GM12872 (cell line): ENCODE data around the gene PRKCD.
A peak's percentile ranks its signal among the peaks of the same experiment; 100 is the strongest.

Experiments used
- TF ChIP-seq, protein P1 (sequence below): IDR thresholded peaks from 3 replicates; pipeline ENCODE4 v1.5.1; 2011; ENCODE audit warnings: low read depth, mild to moderate bottlenecking, low read length, moderate library complexity; ENCODE audit not compliant: insufficient read depth

PRKCD gene

DNA sequence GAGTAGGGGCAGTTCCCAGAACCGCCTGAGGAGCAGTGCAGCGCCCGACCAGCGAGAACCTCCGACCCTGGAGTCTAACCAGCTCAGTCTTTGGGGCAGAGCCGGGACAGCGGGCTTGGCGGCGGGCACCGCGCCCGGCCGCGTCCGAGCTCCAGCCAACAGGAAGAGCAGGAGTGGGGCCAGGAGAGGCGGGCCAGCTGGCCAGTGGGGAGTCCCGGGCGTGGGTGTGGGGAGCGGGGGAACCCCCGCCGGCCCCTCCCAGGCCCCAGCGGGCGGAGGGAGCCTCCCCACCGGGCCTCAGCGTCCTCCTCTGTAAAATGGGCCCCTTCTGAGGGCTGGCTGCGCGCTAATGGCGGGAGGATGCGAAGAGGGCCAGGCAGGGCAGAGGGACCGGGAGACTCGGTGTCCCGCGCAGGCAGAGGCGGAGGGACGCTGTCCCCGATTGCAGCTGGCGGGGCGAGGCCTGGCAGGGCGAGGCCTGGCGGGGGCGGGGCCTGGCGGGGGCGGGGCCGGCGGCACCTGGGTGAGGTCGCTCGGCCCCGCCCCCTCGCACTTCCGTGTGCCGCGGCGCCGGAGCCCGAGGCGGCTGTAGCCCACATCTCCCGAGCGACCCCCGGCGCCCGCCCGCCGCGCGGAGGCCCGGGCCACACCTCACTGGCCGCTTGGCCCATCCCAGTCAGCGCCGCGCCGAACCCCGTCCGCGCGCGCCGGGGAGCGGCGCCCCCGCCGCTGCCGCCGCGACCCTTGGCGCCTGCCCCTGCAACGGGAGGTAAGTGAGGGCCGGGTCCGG lies at the start of gene PRKCD:
Gene PRKCD, plus strand, starts transcription at position 550 of the 790 bp plus-strand sequence. CDS start 17,214 bp downstream, outside the sequence.
- TF ChIP-seq, protein P1, sequence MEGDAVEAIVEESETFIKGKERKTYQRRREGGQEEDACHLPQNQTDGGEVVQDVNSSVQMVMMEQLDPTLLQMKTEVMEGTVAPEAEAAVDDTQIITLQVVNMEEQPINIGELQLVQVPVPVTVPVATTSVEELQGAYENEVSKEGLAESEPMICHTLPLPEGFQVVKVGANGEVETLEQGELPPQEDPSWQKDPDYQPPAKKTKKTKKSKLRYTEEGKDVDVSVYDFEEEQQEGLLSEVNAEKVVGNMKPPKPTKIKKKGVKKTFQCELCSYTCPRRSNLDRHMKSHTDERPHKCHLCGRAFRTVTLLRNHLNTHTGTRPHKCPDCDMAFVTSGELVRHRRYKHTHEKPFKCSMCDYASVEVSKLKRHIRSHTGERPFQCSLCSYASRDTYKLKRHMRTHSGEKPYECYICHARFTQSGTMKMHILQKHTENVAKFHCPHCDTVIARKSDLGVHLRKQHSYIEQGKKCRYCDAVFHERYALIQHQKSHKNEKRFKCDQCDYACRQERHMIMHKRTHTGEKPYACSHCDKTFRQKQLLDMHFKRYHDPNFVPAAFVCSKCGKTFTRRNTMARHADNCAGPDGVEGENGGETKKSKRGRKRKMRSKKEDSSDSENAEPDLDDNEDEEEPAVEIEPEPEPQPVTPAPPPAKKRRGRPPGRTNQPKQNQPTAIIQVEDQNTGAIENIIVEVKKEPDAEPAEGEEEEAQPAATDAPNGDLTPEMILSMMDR = peak; percentile 83

DNA sequence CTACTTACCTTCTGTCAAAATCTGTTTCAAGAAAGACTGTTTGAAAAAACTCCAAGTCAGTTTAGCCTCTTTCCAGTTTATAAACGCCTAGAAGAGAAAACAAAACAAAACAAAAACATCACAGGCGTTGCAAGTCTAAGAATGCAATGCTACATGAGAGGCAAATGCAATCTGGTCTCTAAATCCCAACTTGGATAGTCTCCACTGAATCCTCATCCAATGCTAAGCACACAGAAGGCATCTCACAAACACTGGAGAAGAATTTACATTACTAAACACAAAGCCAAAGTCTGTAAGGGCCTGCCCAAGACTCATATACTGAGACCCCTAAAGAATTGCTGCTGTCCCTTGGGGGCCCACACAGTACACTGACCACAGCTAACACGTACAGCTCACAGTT lies 49.2 kb upstream of the PRKCD start:
- TF ChIP-seq, protein P1 = no peak

DNA sequence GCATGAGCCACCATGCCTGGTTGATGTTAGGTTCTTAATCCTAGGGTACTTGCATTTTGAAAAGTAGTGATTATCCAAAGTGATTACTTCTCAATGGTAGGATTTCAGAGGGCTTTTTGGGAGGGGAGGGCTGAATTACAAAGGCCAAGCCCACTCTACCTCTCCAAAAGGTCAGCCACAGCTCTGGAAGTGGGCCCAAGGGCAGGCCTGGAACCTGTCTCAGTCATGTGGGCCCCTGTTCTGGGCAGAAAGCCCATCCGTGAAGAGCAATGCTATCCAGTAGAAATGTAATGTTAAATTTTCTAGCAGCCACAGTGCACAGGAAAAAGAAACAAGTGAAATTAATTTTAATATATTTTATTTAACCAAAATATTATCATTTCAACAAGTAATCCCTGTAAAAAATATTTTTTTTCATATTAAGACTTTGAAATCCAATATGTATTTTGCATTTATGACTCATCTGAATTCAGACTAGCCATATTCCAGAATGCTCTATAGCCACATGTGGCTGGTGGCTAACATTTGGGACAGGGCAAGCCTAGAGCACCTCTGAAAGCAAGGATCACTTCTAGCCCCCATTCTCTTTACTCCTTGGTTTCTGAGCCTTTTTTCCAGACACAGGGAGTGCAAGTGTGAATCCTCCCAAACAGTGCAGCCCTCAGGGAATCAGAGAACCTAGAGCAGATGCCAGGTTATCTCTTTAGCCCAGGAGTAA lies 47.6 kb upstream of the PRKCD start:
- TF ChIP-seq, protein P1 = no peak

DNA sequence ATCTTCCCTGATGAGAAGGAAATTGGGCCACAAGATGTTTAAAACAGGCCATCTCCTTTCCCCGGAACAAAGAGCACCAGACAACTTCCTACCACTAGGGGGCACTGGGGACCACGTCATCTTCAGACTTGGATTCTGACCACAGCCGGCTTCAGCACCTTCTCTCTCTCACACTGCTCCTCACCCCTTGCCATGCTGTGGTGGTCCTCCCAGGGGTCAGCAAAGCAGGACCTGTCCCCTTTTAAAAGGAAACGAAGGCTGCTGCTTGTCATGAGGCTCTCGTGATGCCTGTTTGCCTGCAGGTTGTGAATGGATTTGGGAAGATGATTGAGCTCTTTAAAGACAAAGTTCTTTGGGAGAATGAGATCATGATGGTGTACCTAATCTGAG lies 47.0 kb upstream of the PRKCD start:
- TF ChIP-seq, protein P1 = peak; percentile 99

DNA sequence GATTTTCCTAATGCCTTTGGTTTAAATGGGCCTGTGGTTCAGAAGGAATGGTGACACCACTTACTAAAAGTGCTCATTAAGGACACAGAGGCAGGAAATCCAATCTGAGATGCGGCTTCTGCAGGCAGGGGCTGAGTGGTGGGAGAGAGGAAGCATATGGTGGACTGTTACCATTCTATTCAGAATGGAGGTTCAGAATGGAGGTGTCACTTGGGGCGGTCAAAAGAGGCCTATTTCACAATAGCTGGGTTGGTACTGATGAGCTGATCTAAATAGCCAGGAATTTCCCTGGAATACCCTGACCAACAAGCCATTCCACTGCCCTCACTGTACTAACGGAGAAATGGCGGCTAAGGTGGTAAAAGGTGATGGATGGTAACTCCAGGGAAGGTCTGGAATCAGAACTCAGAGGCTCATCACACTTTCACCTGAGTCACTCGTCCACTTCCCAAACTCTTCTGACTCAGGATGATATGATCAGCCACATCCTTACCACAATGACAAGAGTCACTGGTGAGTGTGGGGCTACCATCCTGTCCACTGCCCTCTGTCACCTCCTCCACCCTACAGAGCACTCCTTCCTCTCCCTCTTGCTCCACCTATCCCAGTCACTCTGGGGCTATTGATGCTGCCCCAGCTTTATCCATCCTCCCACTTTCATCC lies 46.5 kb upstream of the PRKCD start:
- TF ChIP-seq, protein P1 = no peak

DNA sequence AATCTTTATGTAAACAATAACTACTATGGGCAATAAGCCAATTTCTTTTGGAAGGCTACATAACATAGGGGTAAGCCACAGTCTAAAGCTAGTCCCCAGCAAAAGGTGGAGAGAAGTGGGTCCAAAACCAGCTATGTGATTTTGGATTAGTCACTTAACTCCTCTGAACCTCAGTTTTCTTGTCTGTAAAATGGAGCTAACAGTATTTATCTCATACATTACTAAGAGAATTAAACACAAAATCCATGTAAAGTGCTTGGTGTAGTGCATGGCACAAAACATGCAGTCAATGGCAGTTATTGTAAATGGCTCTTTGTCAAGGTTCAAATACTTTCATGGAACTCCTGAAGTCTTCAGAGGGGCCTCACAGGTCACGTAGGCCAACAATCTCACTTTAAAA lies 44.1 kb upstream of the PRKCD start:
- TF ChIP-seq, protein P1 = no peak

DNA sequence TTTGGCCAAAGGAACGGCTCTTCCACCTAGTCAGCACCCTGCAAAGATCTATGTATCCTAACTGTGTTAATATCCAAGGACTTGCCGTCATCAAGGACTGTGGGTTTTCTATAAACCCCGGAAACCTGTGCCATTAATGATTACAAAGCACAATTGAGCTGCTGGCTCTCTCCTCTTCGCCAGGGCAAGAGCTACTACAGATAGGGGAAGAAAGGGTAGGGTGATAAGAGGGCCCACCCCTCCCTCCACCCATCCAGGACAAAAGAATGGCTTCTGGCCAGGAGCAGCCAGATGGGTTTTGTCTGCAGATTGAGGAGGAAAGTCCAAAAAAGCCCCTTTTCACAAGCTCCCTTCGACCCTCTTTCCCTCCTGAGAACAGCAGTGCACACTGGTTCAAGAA lies 40.7 kb upstream of the PRKCD start:
- TF ChIP-seq, protein P1 = no peak
